NCI-H2171 treated with DMSO at 0.1 percent for 48 hours (cell line): ENCODE data around the gene CDH1.
"Not testable (repeated sequence)": the region's sequence is repeated elsewhere in the genome, so short reads cannot be mapped to it uniquely, and the experiment has no call there.

Experiments
- DNase-seq: peaks from one replicate; lab custom pipeline; 2025; lab: John Stamatoyannopoulos, UW

Gene CDH1

DNA sequence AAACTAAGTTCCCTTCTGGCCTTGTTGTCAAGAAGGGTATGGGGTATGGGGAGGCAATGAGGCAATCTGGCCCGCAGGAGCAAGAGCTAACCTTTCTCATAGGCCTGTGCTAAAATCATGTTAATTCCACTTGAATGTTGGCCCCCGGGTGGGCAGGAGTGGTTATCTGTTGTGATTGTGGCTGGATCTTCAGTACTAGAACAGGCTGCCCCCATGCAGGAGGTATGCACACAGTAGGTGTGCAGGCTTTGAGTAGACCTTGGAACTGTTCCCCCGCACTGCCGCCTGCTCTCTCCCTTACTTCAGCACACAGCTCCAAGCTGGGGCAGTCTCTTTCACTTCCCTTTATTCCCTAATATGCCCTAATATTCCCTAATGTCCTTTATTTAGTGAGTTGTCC is 53.9 kb downstream of the CDH1 start:
- no peak for DNase-seq

GRCh38 chr16:68792465-68793324 is 55.6 kb downstream of the CDH1 start:
- DNase-seq, result peak; percentile 96

GRCh38 chr16:68793401-68793857 is 56.3 kb downstream of the CDH1 start:
- no peak for DNase-seq

GRCh38 chr16:68798398-68798797 is 61.3 kb downstream of the CDH1 start:
- DNase-seq, result peak; percentile 74

GRCh38 chr16:68800257-68800875 is 63.3 kb downstream of the CDH1 start:
- peak; percentile 85 for DNase-seq

GRCh38 chr16:68802190-68802589 is 65.1 kb downstream of the CDH1 start:
- DNase-seq, result no peak

DNA sequence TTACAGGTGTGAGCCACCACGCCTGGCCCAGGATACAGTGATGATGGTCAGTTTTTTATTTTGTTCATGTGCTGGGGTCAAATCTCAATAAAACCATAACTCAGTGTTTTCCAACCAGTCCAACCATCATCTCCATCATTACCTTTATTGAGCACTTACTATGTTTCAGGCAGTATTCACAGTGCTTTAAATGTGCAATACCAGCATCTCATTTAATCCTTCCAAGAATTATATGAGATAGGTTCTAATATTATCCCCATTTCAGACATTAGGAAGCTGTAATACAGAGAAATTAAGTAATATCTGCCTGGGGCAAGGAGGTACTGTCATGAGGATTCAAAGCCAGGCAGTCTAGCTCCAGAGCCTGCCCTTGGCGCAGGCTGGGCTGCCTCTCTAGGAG is 69.3 kb downstream of the CDH1 start:
- no peak for DNase-seq

DNA sequence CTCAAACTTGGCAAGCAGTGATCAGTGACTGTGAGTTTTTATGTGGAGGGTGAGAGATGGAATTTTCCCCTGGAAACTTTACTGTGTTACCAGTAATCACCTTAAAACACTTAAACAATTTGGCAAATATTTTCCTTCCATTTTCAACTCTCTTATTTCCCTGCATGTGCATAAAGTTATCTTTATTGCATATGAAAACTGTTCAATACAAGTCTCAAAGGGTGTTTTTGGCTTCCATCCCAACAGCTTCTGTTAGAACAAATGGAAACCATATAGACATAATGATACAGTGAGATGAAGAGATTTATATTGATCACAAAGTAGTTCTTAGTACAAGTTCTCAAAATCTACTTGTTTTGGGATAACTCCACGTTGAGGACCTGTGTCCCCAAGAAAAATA is 69.9 kb downstream of the CDH1 start:
- DNase-seq, result no peak

GRCh38 chr16:68814516-68814915 is 77.4 kb downstream of the CDH1 start:
- no peak for DNase-seq

DNA sequence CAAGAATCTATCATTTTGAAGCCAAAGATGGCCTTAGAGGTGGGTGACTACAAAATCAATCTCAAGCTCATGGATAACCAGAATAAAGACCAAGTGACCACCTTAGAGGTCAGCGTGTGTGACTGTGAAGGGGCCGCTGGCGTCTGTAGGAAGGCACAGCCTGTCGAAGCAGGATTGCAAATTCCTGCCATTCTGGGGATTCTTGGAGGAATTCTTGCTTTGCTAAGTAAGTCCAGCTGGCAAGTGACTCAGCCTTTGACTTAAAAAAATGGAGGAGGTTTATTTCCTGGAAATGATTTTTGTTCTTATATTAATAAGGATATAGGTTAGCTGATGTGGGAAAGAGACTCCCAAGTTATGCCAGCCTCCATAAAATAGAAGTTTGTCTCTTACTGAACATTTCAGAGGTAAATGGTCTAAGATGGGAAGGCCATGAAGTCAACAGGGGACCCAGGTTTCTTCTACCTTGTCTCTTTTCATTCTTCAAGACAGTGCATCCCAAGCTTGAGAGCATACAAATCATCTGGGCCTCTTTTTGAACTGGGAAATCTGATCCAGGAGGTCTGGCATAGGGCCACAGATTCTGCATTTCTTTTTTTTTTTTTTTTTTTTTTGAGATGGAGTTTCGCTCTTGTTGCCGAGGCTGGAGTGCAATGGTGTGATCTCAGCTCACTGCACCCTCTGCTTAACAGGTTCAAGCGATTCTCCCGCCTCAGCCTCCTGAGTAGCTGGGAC is 86.5 kb downstream of the CDH1 start:
- peak; percentile 46 for DNase-seq

- no peak for DNase-seq
Observed at GRCh38 chr16:68825427-68825826, 88.3 kb downstream of the CDH1 start.

DNA sequence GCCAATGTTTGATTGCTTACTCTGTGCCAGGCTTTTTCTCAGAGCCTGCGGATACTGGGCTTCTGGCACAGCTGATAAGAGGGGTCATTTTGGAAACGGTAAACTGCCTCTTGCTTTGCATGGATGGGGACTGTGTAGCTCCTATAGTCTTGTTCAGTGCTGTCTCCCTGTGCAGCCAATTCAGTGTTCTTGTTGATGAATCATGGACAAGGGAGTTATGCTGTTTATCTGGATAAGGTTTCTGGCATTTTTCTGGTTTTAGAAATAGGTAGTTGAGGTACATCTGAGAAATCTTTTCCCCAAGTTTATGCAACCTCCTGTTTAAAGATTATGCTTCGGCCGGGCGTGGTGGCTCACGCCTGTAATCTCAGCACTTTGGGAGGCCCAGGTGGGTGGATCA is 89.6 kb downstream of the CDH1 start:
- no peak for DNase-seq

- DNase-seq, result no peak
Observed at GRCh38 chr16:68833251-68833650, 96.2 kb downstream of the CDH1 start.

GRCh38 chr16:68834550-68834949 is 97.5 kb downstream of the CDH1 start:
- DNase-seq, result no peak

DNA sequence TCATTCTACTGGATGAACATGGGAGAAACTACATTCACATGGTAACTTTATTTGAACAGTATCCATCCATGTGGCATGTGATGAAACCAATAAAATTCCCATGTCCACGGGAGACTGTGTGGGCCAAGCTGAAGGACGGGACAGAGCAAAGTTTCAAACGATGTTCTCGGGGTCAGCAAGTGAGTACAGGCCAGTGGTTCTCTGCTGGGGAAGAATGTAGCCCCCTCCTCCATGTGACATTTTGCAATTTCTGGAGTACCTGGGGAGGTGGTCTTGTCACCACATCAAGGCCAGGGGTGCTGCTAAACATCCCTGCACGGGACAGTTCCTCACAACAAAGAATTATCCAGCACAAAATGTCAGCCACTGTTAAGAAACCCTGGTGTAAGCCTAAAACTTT is 98.9 kb downstream of the CDH1 start:
- DNase-seq, result no peak

GRCh38 chr16:68839831-68840230 is 102.7 kb downstream of the CDH1 start:
- DNase-seq, result no peak

- DNase-seq, result not testable (repeated sequence)
Observed at GRCh38 chr16:68842964-68843481, 105.9 kb downstream of the CDH1 start.

- peak; percentile 91 for DNase-seq
Observed at GRCh38 chr16:68843482-68844210, 106.6 kb downstream of the CDH1 start, which contains the start of gene TANGO6. TANGO6 (plus strand) TSS chr16:68843531; CDS start chr16:68843618, 87 bp downstream.

DNA sequence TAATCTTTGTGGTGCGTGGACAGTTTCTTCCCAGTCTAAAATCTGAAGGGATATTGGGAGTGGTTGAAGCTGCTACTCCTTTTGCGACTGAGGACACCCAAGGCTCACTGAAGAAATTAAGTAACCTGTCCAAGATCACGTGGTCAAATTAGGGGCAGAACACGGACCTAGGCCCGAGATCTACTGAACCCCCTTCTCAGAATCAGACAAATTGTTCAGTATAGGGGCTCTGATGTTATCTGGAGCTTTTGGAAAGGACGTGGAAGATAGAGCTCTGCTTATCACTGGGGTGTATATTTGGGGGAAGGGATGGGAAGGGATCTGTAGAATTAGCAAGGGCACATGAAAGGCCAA is 107.1 kb downstream of the CDH1 start:
- no peak for DNase-seq

DNA sequence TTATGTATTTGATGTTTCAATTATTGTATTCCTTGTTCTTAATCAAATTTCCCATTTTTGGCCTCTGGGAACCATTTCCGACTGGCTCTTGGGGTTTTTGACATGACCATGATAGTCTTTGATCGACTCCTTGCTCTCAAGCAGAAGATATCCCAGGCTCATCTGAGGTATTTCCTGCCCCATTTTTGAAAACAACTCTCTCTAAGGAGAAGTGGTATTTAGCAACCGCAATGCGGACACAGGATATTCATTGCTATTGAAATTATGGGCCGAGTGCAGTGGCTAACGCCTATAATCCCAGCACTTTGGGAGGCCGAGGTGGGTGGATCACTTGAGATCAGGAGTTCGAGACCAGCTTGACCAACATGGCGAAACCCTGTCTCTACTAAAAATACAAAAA is 111.7 kb downstream of the CDH1 start:
- DNase-seq, result no peak

GRCh38 chr16:68850481-68850880 is 113.4 kb downstream of the CDH1 start:
- DNase-seq, result no peak

GRCh38 chr16:68851601-68852000 is 114.5 kb downstream of the CDH1 start:
- DNase-seq, result no peak
